Choroid plexus epithelial cell (primary cell): ENCODE data around the gene TRAK1.

Experiments
- DNase-seq: peaks from one replicate; pipeline ENCODE4 v3.0.0-alpha.2; 2010; ENCODE audit warnings: low read depth
- H3K4me3 ChIP-seq: 2 replicates; pipeline ENCODE4 v1.5.1; 2011; ENCODE audit warnings: low read depth, mild to moderate bottlenecking, control low read depth, low read length, moderate library complexity
- TF ChIP-seq, protein P1 (sequence below): conservative IDR thresholded peaks from 2 replicates; pipeline ENCODE4 v1.5.1; 2011; ENCODE audit warnings: low read depth, mild to moderate bottlenecking, control low read depth, inconsistent platforms, low read length, moderate library complexity

Gene TRAK1

DNA sequence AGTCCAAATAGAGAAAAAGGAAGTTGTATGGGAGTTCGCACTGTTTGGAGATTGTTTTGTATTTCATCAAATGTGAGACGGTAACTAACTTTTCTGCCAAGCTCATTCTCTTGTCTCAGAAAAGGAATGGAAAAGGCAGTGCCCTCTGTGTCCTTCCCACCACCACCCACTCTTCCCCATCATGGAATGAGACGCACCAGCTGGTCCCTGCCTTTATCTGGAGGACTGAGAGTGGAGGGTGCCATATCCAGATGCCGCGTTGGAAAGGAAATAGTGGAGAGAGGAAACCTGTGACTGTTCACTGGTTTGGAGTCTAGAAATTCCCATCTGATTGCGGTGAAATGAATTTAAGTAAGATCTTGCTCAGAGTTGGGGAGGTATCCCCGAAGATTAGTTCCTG is 178.5 kb downstream of the TRAK1 start:
- no peak overlapping the region for H3K4me3 ChIP-seq
- no peak for DNase-seq
- TF ChIP-seq, protein P1, sequence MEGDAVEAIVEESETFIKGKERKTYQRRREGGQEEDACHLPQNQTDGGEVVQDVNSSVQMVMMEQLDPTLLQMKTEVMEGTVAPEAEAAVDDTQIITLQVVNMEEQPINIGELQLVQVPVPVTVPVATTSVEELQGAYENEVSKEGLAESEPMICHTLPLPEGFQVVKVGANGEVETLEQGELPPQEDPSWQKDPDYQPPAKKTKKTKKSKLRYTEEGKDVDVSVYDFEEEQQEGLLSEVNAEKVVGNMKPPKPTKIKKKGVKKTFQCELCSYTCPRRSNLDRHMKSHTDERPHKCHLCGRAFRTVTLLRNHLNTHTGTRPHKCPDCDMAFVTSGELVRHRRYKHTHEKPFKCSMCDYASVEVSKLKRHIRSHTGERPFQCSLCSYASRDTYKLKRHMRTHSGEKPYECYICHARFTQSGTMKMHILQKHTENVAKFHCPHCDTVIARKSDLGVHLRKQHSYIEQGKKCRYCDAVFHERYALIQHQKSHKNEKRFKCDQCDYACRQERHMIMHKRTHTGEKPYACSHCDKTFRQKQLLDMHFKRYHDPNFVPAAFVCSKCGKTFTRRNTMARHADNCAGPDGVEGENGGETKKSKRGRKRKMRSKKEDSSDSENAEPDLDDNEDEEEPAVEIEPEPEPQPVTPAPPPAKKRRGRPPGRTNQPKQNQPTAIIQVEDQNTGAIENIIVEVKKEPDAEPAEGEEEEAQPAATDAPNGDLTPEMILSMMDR: no peak

DNA sequence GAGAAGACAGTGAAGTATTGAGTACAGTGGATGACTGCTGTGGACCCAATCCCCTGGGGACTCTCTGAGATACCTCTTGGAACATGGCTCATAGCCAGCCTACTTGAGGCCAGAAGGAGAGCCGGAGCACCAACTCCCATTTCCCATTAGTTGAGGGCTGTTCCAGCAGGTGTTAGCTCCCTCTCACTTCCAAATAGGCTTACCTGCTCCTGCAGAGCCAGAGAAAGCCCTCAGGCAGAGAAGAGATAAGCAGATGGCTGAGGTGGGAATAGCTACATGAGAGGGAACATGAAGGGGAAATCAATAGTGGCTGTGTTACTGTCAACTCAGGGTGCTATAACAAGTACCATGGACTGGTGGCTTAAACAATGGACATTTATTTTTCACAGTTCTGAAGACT is 179.4 kb downstream of the TRAK1 start:
- TF ChIP-seq, protein P1: no peak
- H3K4me3 ChIP-seq: no peak overlapping the region
- no peak for DNase-seq

DNA sequence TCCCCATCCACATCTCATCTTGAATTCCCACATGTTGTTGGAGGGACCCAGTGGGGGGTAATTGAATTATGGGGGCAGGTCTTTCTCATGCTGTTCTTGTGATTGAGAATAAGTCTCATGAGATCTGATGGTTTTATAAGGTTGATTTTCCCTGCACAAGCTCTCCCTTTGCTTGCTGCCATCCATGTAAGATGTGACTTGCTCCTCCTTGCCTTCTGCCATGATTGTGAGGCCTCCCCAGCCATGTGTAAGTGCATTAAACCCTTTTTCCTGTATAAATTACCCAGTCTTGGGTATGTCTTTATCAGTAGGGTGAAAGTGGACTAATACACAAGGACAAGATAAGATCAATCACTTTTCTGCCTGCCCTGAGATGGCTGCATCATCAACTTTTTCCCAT is 180.6 kb downstream of the TRAK1 start:
- TF ChIP-seq, protein P1: no peak
- no peak overlapping the region for H3K4me3 ChIP-seq
- DNase-seq: no peak

DNA sequence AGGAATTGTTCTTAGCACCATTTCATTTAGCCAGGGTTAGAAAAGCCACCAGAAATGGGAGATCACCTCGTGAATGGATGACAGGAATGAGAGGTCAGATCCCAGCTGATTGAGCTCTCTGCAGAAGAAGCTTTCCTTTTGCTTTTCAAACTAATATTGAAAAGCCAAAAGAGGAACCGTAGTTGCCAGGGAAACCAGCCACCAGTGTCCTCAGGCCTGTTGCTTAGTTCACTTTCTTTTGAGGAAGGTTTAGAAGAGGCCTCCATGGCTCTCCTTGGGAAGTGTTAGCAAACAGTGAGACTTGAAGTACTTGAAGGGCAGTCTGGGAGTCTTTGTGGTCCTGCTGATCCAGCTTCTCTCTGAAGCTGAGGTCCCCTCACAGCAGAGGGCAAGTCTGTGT is 182.2 kb downstream of the TRAK1 start:
- no peak overlapping the region for H3K4me3 ChIP-seq
- DNase-seq: no peak
- TF ChIP-seq, protein P1: no peak

DNA sequence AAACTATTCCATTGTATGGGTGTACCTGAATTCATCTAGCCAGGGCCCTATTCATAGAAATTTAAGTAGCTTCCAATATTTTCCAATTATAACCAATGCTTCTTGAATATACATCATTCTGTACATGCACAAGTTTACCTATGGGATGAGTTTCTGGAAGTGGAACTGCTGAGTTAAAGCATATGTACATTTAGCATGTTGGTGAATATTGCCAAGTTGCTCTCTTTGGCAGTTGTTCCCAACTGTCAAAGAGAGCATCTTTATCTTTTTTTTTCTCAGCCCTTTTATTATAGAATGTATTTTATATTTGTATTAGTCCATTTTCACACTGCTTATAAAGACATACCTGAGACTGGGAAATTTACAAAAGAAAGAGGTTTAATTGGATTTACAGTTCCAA is 183.1 kb downstream of the TRAK1 start:
- no peak for DNase-seq
- no peak overlapping the region for H3K4me3 ChIP-seq
- TF ChIP-seq, protein P1: no peak

DNA sequence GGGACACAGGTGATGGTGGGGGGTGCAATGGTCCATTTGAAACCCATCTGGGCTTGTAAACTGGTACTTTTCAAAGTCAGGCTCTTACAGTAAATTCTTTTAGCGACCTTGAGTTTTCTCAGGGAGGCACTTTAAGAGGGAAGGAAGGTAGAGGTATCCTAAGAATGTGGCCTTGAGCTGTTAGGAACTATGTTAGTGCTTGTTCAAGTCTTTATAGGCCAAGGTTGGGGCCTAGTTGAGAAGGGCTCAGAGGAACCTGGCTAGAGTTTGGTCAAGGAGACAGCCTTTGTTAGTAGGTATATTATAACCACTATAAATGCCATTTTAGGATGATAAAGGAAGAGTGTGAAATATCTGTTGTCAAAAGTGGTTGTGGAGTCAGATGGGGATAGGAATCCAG is 184.1 kb downstream of the TRAK1 start:
- TF ChIP-seq, protein P1: no peak
- no peak overlapping the region for H3K4me3 ChIP-seq
- no peak for DNase-seq
